HUES64 (cell line): ENCODE results near the gene SVEP1.

Source experiments
- H3K27ac ChIP-seq: 2 replicates; pipeline ENCODE4 v1.7.0; 2013; ENCODE audit warnings: low read depth, low read length, inconsistent platforms
- H3K27me3 ChIP-seq: 2 replicates; pipeline ENCODE4 v1.6.1; 2013; ENCODE audit warnings: mild to moderate bottlenecking, low read length; ENCODE audit not compliant: insufficient read depth
- H3K36me3 ChIP-seq: 2 replicates; pipeline ENCODE4 v1.6.1; 2013; ENCODE audit warnings: mild to moderate bottlenecking, low read length; ENCODE audit not compliant: insufficient read depth
- H3K4me1 ChIP-seq: 2 replicates; pipeline ENCODE4 v1.6.1; 2013; ENCODE audit warnings: mild to moderate bottlenecking, low read length, moderate library complexity; ENCODE audit not compliant: insufficient read depth
- H3K4me3 ChIP-seq: 2 replicates; pipeline ENCODE4 v1.5.1; 2013; ENCODE audit warnings: mild to moderate bottlenecking, low read length, moderate library complexity
- H3K9ac ChIP-seq: 2 replicates; pipeline ENCODE4 v1.6.1; 2013; ENCODE audit warnings: mild to moderate bottlenecking, low read depth, low read length
- H3K9me3 ChIP-seq: 2 replicates; pipeline ENCODE4 v1.6.1; 2013; ENCODE audit warnings: low read depth, low read length; ENCODE audit not compliant: insufficient read depth
- WGBS: fragments of 150-250, 120-280 bp; methylation state at CpG from one replicate; pipeline ENCODE4 v1.1.7; 2013; ENCODE audit warnings: missing lambda C conversion rate; 5-methylcytosine and 5-hydroxymethylcytosine counted together

Gene SVEP1

DNA sequence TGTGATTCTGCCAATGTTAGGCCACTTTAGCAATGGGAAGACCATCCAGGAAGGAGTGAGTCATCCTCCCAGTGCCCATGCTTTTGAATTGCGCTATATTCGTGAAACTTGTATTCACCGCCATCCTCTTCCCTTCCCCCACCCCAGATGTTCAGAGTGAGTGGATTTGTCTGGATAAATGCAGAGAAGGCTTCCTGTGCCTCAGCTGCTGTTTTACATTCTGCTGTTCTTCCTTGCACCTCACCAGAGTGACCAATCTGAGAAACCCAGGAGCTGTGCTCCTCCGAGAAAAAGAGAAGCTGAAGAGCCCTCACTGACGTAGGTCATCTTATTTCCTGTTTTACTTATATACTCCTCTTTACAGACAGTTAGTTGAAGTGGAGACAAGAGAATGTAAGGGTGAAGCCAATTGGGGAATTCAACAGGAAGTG lies 24.6 kb upstream of the SVEP1 start:
- Histone ChIP-seq H3K9ac (no peak overlapping the region), H3K4me3 (no peak overlapping the region), H3K4me1 (peaks cover 9% of the 10 kb centered on the region), H3K36me3 (no peaks in the 10 kb centered on the region), H3K27ac (no peak overlapping the region), H3K9me3 (no peaks in the 10 kb centered on the region), H3K27me3 (no peaks in the 10 kb centered on the region)
- 88% methylated on average over 1 of the region's 5 CpGs for WGBS

DNA sequence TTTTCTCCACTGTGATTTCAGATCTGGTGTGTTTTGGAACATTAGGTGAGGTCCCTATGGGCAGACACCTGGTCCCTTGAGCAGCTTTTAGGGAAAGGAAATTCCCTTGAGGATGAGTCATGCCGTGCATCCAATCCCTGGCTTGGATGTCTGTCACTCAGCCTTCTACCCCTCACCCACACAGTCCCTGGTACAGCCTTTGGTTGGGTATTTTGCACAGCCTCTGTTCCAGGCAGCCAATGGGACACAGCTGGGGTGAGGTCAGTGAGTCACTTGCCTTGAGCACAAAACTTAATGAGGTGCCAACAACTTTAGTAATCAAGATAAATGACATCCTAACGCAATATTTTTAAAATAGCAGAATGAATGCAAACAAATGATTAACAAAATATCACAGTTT lies 22.7 kb upstream of the SVEP1 start:
- no peak overlapping the region for H3K27ac ChIP-seq
- no peaks in the 10 kb centered on the region for H3K27me3 ChIP-seq
- H3K36me3 ChIP-seq: no peaks in the 10 kb centered on the region
- WGBS: 73% methylated on average over 2 of the region's 2 CpGs
- H3K9me3 ChIP-seq: no peaks in the 10 kb centered on the region
- H3K4me3 ChIP-seq: no peak overlapping the region
- H3K4me1 ChIP-seq: peaks cover 9% of the 10 kb centered on the region
- H3K9ac ChIP-seq: no peak overlapping the region

DNA sequence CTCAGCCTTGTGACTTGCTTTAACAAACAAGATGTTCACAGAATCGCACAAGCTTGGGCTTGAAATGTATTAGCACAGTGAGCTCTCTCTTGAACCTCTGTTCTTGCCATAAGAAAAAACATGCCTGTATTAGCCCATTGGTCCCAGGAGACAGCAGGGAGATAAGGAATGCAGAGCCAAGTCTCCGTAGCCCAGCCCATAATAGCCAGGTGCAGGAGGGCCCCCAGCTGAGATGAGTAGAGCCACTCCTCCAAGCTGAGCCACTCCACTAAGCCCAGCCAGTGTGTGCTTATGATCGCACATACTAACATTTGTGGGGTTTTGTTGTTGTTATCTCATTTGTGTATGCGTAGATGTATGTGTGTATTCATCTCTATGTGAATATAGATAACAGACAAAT lies 21.6 kb upstream of the SVEP1 start:
- Histone ChIP-seq H3K9me3 (no peaks in the 10 kb centered on the region), H3K27ac (no peak overlapping the region), H3K27me3 (no peaks in the 10 kb centered on the region), H3K36me3 (no peaks in the 10 kb centered on the region), H3K9ac (no peak overlapping the region), H3K4me1 (peaks cover 9% of the 10 kb centered on the region), H3K4me3 (no peak overlapping the region)
- WGBS: 66% methylated on average over 3 of the region's 4 CpGs

DNA sequence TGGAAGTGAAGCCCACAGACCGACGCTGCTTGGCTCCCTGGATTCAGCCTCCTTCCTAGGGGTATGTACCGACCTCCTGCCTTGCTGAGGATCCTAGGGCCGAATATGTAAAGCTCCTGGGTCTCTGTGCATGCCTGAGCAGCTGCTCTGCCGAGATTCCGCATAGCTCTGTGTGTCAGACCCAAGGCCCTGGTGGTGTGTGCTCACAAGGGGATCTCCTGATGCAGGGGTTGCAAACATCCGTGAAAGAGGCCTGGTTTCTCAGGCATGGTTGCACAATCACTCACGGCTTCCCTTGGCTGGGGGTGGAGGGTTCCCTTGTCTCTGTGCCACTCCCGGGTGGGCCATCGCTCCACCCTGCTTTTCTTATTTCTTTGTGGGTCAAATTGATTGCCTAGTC lies 19.9 kb upstream of the SVEP1 start:
- Histone ChIP-seq H3K9ac (no peak overlapping the region), H3K4me1 (peaks cover 9% of the 10 kb centered on the region), H3K4me3 (no peak overlapping the region), H3K27ac (no peak overlapping the region), H3K36me3 (no peaks in the 10 kb centered on the region), H3K27me3 (no peaks in the 10 kb centered on the region), H3K9me3 (no peaks in the 10 kb centered on the region)
- 63% methylated on average over 10 of the region's 10 CpGs for WGBS

DNA sequence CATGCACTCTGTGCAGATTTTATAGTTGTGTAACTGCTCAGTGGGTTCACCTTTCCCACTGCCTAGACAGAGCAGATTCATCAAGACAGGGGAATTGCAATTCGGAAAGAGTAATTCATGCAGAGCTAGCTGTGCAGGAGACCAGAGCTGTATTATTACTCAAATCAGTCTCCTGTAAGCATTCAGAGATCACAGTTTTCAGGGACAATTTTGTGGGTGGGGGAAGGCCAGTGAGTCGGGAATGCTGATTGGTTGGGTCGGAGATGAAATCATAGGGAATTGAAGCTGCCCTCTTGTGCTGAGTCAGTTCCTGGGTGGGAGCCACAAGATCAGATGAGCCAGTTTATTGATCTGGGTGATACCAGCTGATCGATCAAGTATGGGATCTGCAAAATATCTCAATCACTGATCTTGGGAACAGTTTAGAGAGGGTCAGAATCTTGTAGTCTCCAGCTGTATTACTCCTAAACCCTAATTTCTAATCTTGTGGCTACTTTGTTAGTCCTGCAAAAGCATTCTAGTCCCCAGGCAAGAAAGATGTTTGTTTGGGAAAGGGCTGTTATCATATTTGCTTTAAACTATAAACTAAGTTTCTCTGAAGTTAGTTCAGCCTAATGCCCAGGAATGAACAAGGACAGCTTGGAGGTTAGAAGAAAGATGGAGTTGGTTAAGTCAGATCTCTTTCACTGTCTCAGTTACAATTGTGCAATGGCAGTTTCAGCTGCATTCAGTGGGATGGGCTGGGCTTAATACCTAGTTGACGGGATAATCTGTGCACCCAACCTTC lies 12.7 kb upstream of the SVEP1 start:
- peaks cover 9% of the 10 kb centered on the region for H3K4me1 ChIP-seq
- no peak overlapping the region for H3K9ac ChIP-seq
- 74% methylated on average over 5 of the region's 5 CpGs for WGBS
- H3K4me3 ChIP-seq: no peak overlapping the region
- no peak overlapping the region for H3K27ac ChIP-seq
- peaks cover 5% of the 10 kb centered on the region; the same call in 1 of the 2 replicates for H3K9me3 ChIP-seq
- H3K27me3 ChIP-seq: no peaks in the 10 kb centered on the region
- no peaks in the 10 kb centered on the region for H3K36me3 ChIP-seq

DNA sequence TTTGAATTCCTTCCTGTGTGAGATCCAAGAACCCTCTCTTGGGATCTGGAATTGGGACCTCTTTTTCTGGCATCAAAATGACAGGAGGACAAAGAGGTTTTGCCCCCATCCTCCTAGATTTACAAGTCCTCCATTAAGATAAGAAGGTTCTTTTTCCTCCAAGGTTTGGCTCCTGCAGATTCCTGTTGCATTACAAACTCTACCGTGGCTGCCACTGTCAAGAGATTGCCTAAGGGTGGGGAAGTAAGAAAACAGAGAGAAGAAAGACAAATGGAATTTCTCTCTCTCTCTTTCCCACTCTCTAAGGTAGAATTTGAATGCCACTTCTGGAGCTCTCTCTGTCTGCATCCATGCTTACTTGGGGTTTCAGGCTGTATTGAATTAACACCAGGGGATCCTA lies 12.0 kb upstream of the SVEP1 start:
- no peak overlapping the region for H3K9ac ChIP-seq
- H3K27ac ChIP-seq: no peak overlapping the region
- no peaks in the 10 kb centered on the region for H3K36me3 ChIP-seq
- peaks cover 9% of the 10 kb centered on the region for H3K4me1 ChIP-seq
- peaks cover 5% of the 10 kb centered on the region; the same call in 1 of the 2 replicates for H3K9me3 ChIP-seq
- H3K4me3 ChIP-seq: no peak overlapping the region
- whole genome bisulfite sequencing: no CpG with 5 or more reads among the region's 1 CpG
- no peaks in the 10 kb centered on the region for H3K27me3 ChIP-seq

DNA sequence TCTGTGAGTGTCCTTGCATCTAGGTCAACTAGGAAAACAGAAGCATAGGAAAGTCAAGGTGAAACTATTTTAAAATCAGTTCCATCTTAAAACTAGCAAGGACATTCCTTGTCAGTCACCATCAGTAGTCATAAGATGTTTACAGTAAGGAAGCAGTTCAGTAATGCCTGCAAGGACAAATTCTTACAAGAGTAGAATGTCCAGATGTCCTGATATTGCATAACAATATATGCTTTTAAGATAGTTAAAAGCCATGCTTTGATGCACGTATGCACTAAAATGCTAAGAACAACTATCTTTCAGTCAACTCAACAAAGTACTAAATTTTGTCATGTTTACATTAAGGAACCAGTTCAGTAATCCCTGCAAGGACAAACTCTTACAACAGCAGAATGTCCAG lies 11.3 kb upstream of the SVEP1 start:
- Histone ChIP-seq H3K4me3 (no peak overlapping the region), H3K27me3 (no peaks in the 10 kb centered on the region), H3K36me3 (no peaks in the 10 kb centered on the region), H3K27ac (no peak overlapping the region), H3K4me1 (peaks cover 9% of the 10 kb centered on the region), H3K9ac (no peak overlapping the region), H3K9me3 (peaks cover 5% of the 10 kb centered on the region; the same call in 1 of the 2 replicates)
- WGBS: 89% methylated on average over 1 of the region's 1 CpG

DNA sequence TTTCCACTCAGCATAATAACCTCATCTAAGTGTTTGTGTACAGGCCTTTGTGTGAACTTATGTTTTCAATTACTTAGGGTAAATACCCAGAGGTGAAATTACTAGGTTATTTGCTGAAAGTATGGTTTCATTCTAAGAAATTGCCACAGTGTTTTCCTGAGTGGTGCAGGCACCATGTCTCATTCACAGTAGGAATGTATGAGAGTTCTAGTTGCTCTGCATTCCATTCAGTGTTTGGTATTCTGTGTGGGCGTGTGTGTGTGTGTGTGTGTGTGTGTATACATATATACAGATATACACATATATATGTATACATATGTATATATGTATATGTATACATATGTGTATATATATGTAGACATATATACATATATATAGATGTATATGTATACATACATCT lies 8.8 kb upstream of the SVEP1 start:
- Histone ChIP-seq H3K4me1 (peaks cover 9% of the 10 kb centered on the region), H3K9ac (no peak overlapping the region), H3K36me3 (no peaks in the 10 kb centered on the region), H3K27ac (no peak overlapping the region), H3K4me3 (no peak overlapping the region), H3K27me3 (no peaks in the 10 kb centered on the region), H3K9me3 (peaks cover 5% of the 10 kb centered on the region; the same call in 1 of the 2 replicates)
- no CpG with 5 or more reads among the region's 1 CpG for WGBS

DNA sequence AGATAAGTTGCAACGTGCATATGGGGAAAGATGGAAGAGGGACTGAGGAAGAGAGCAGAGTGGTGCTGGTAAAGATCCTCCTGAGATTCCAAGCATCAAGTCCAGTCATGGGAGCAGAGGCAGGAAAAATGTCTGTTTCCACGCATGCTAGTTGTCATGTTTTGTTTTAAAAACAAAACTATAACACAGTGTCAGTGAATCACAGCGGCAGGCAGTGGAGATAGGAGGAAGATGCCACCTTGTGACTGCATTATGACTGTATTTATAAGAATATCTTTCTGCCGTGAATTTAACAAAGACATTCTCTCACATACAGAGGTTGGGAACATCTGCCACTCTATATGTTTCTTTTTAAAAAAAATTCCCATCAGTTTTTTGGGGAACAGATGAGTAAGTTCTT lies 3.7 kb upstream of the SVEP1 start:
- 80% methylated on average over 2 of the region's 4 CpGs for WGBS
- Histone ChIP-seq H3K4me3 (no peak overlapping the region), H3K36me3 (no peaks in the 10 kb centered on the region), H3K27me3 (peaks cover 42% of the 10 kb centered on the region), H3K9me3 (no peaks in the 10 kb centered on the region; the same call in 1 of the 2 replicates), H3K9ac (no peak overlapping the region), H3K4me1 (peaks cover 25% of the 10 kb centered on the region), H3K27ac (no peak overlapping the region)

DNA sequence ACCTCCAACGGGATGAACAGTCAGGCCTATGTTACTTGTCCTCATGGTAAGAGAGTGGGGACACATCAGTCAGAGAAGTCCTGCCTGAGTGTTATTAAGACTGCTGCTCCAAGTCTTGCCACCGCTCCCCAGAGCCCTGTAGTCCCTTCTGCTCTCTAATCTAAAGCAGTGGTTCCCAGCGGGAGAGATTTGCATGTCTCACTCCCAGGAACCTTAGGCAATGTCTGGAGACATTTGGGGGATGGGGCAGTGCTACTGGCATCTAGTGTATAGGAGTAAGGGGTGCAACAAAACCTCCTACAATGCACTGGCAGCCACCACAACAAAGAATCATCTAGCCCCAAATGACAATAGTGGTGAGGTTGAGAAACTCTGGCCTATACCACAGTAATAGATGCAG lies 2.6 kb upstream of the SVEP1 start:
- 21% methylated on average over 3 of the region's 3 CpGs for WGBS
- H3K4me1 ChIP-seq: peaks cover 25% of the 10 kb centered on the region
- no peak overlapping the region for H3K9ac ChIP-seq
- H3K27ac ChIP-seq: no peak overlapping the region
- no peak overlapping the region for H3K4me3 ChIP-seq
- no peaks in the 10 kb centered on the region for H3K36me3 ChIP-seq
- peaks cover 52% of the 10 kb centered on the region for H3K27me3 ChIP-seq
- no peaks in the 10 kb centered on the region; the same call in 1 of the 2 replicates for H3K9me3 ChIP-seq

DNA sequence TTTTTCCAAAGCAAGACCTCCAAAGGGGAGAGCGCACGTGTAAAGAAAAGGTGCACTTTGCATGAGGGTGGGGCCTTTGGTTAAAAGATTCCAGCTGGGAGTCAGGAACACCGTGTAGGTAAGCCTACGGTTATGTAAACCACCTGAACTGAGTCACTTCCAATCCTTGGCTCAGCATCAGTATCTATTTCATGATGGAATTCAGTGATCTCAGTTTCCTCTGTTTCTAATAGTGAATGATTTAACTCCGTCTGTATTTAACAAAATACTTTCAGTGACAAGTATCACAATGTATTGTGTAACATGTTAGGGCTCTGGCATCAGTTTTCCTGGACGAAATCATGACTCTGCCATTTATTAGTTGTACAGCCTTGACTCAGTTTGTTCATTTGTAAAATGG lies 1.3 kb upstream of the SVEP1 start:
- no peak overlapping the region for H3K9ac ChIP-seq

More for the DNA sequence above, 1.3 kb upstream of the SVEP1 start:
- Histone ChIP-seq H3K27ac (no peak overlapping the region), H3K4me3 (no peak overlapping the region), H3K27me3 (peaks cover 56% of the 10 kb centered on the region), H3K36me3 (no peaks in the 10 kb centered on the region), H3K4me1 (peaks cover 25% of the 10 kb centered on the region), H3K9me3 (no peaks in the 10 kb centered on the region)
- WGBS: 51% methylated on average over 5 of the region's 6 CpGs
